HepG2 (cell line): ENCODE measurements around the gene PREP. TPM values are rescaled to one million over a fixed set of nuclear protein-coding genes. Genes with fewer than 3 reads are reported as not detected.

Experiments used
- ATAC-seq: fragments of 200-7000 bp; cut with Tn5 transposase; 3 replicates; pipeline ENCODE4 v1.9.1; 2020; ENCODE audit warnings: mild to moderate bottlenecking, moderate library complexity
- BruUV-seq: library from RNA; stranded (reverse); fragments of 400-500 nt; replicated peaks from 2 replicates; lab custom pipeline; 2021; lab: Mats Ljungman, UMichigan
- CTCF ChIA-PET: fragments of 300-600 bp; formaldehyde crosslinking; extraction: SDS; loops from one replicate; lab custom pipeline; 2021; ENCODE audit warnings: low total read pairs, inconsistent platforms, low intra/inter-chr PET ratio; lab: Yijun Ruan, JAX
- POLR2A ChIA-PET: fragments of 350-600 bp; sonication (Branson Sonifier 250); formaldehyde crosslinking; loops from one replicate; lab custom pipeline; 2020; ENCODE audit warnings: antibody characterized with exemption, inconsistent platforms; lab: Yijun Ruan, JAX
- DNase-seq: peaks from one replicate; pipeline ENCODE4 v3.0.0-alpha.2; 2015; ENCODE audit warnings: low spot score
- FAIRE-seq: peaks from 3 replicates; lab custom pipeline; 2011; peaks lifted over from hg19 to GRCh38; lab: Jason Lieb, UNC
- H2AFZ ChIP-seq: one replicate; pipeline ENCODE4 v1.6.1; 2011; ENCODE audit warnings: low read length, inconsistent platforms
- H3K27ac ChIP-seq: fragments of 300-600 bp; 3 replicates; pipeline ENCODE4 v1.8.0; 2011; ENCODE audit warnings: mixed run types, mild to moderate bottlenecking, mixed read lengths, low read length, inconsistent platforms; ENCODE audit not compliant: insufficient read depth; ENCODE audit errors: extremely low read length
- H3K27me3 ChIP-seq, 2 experiments: fragments of 200-600 bp in 1 of 2; 2 replicates in 1 of 2; 3 replicates in 1 of 2; pipeline versions ENCODE4 v1.6.0 to v1.8.0; 2011; ENCODE audit warnings: low read length in 2 of 2, mild to moderate bottlenecking in 2 of 2, moderate library complexity in 2 of 2, inconsistent platforms in 1 of 2; ENCODE audit not compliant: insufficient read depth in 2 of 2, control insufficient read depth in 1 of 2
- H3K36me3 ChIP-seq, 2 experiments: fragments of 200-600 bp in 1 of 2; replicated peaks in 1 of 2; 2 replicates in 1 of 2; 3 replicates in 1 of 2; pipeline versions ENCODE4 v1.5.1 to v1.8.0; 2011; ENCODE audit warnings: low read length in 2 of 2, inconsistent platforms in 1 of 2; ENCODE audit not compliant: insufficient read depth in 2 of 2, control insufficient read depth in 1 of 2
- H3K4me1 ChIP-seq: 2 replicates; pipeline ENCODE4 v1.5.1; 2012; ENCODE audit warnings: low read length, inconsistent platforms; ENCODE audit not compliant: insufficient read depth
- H3K4me2 ChIP-seq: 2 replicates; pipeline ENCODE4 v1.6.0; 2011; ENCODE audit warnings: low read depth, low read length, inconsistent platforms
- H3K4me3 ChIP-seq, 3 experiments: fragments of 200-600 bp in 1 of 3; sonication (generic), shearing (Covaris generic) in 1 of 3; replicated peaks in 1 of 3; 2 replicates each; pipeline ENCODE4 v1.5.1; 2011 to 2016; ENCODE audit warnings: low read length in 3 of 3, inconsistent platforms in 2 of 3, low read depth in 2 of 3, mild to moderate bottlenecking in 2 of 3, control low read depth in 1 of 3, mixed read lengths in 1 of 3; ENCODE audit not compliant: insufficient read depth in 1 of 3
- H3K79me2 ChIP-seq: one replicate; pipeline ENCODE4 v1.6.1; 2011; ENCODE audit warnings: low read length, inconsistent platforms; ENCODE audit not compliant: insufficient read depth
- H3K9ac ChIP-seq: 2 replicates; pipeline ENCODE4 v1.6.0; 2011; ENCODE audit warnings: mild to moderate bottlenecking, low read depth, low read length, inconsistent platforms; ENCODE audit not compliant: insufficient read depth
- H3K9me3 ChIP-seq: 2 replicates; pipeline ENCODE4 v1.5.1; 2012; ENCODE audit warnings: mild to moderate bottlenecking, low read length
- H4K20me1 ChIP-seq: 2 replicates; pipeline ENCODE4 v1.6.0; 2011; ENCODE audit warnings: inconsistent platforms, mild to moderate bottlenecking, low read length, moderate library complexity; ENCODE audit not compliant: insufficient read depth
- ATF3 ChIP-seq: sonication (generic); formaldehyde crosslinking; IDR thresholded peaks from 2 replicates; pipeline ENCODE4 v1.4.0; 2020; ENCODE audit warnings: missing genetic modification reagents
- HES4 ChIP-seq: sonication (generic); formaldehyde crosslinking; IDR thresholded peaks from 2 replicates; pipeline ENCODE4 v1.9.0; 2021; ENCODE audit warnings: mild to moderate bottlenecking, missing genetic modification reagents, borderline replicate concordance
- HNF4A ChIP-seq: sonication (generic); formaldehyde crosslinking; IDR thresholded peaks from 2 replicates; pipeline ENCODE4 v1.4.0; 2020; ENCODE audit warnings: missing genetic modification reagents
- KLF13 ChIP-seq: sonication (generic); formaldehyde crosslinking; IDR thresholded peaks from 2 replicates; pipeline ENCODE4 v1.4.0; 2020; ENCODE audit warnings: mild to moderate bottlenecking, missing genetic modification reagents
- KLF16 ChIP-seq, 2 experiments: sonication (generic) in 1 of 2; formaldehyde crosslinking in 1 of 2; IDR thresholded peaks; 2 replicates each; pipeline versions ENCODE4 v1.6.1 to v1.8.0; 2016 to 2023; ENCODE audit warnings: missing genetic modification reagents in 2 of 2, missing compliant biosample characterization in 1 of 2
- KLF9 ChIP-seq: IDR thresholded peaks from 2 replicates; pipeline ENCODE4 v1.6.1; 2016; ENCODE audit warnings: low read depth
- NR2C2 ChIP-seq: sonication (generic); formaldehyde crosslinking; IDR thresholded peaks from 2 replicates; pipeline ENCODE4 v1.4.0; 2020; ENCODE audit warnings: missing genetic modification reagents, mild to moderate bottlenecking, moderate library complexity, borderline replicate concordance
- NR2F2 ChIP-seq: IDR thresholded peaks from 2 replicates; pipeline ENCODE4 v1.6.1; 2012; ENCODE audit warnings: low read depth, inconsistent platforms, borderline replicate concordance
- PAF1 ChIP-seq: IDR thresholded peaks from 2 replicates; pipeline ENCODE4 v1.6.1; 2016; ENCODE audit warnings: missing genetic modification reagents, missing compliant biosample characterization
- POLR2G ChIP-seq: fragments of 200-400 bp; formaldehyde crosslinking; IDR thresholded peaks from 2 replicates; pipeline ENCODE4 v1.6.1; 2018; ENCODE audit warnings: mild to moderate bottlenecking, low read depth, low read length, moderate library complexity
- SIN3A ChIP-seq: IDR thresholded peaks from 2 replicates; pipeline ENCODE4 v1.6.1; 2011; ENCODE audit warnings: low read depth, mild to moderate bottlenecking, control low read depth, low read length, borderline replicate concordance
- SMAD3 ChIP-seq: sonication (generic); formaldehyde crosslinking; IDR thresholded peaks from 2 replicates; pipeline ENCODE4 v1.4.0; 2020; ENCODE audit warnings: missing genetic modification reagents
- ZNF280D ChIP-seq: sonication (generic); formaldehyde crosslinking; IDR thresholded peaks from 2 replicates; pipeline ENCODE4 v1.5.1; 2020; ENCODE audit warnings: mild to moderate bottlenecking, missing genetic modification reagents
- ZNF30 ChIP-seq: sonication (generic); formaldehyde crosslinking; IDR thresholded peaks from 2 replicates; pipeline ENCODE4 v1.5.0; 2020; ENCODE audit warnings: mild to moderate bottlenecking, missing genetic modification reagents
- ZNF335 ChIP-seq: sonication (generic); formaldehyde crosslinking; IDR thresholded peaks from 2 replicates; pipeline ENCODE4 v1.4.0; 2020; ENCODE audit warnings: missing genetic modification reagents
- ZNF607 ChIP-seq: sonication (generic); formaldehyde crosslinking; IDR thresholded peaks from 2 replicates; pipeline ENCODE4 v1.5.1; 2020; ENCODE audit warnings: missing genetic modification reagents, mild to moderate bottlenecking, borderline replicate concordance
- ZSCAN5A ChIP-seq: sonication (generic); formaldehyde crosslinking; IDR thresholded peaks from 2 replicates; pipeline ENCODE4 v1.8.0; 2022; ENCODE audit warnings: mild to moderate bottlenecking, missing genetic modification reagents, borderline replicate concordance
- WGBS: methylation state at CpG from one replicate; pipeline ENCODE4 v1.1.6; 2017; ENCODE audit warnings: low lambda C conversion rate; 5-methylcytosine and 5-hydroxymethylcytosine counted together
- in situ Hi-C: cut with HindIII; loops from 2 replicates; pipeline ENCODE4 v1.10.0; 2017; ENCODE audit warnings: low pct_unique_long_range_greater_than_20kb; ENCODE audit not compliant: extremely low pct_ligation_motif_present
- intact Hi-C: fragments of 100-400 bp; cut with micrococcal nuclease; formaldehyde crosslinking; loops from one replicate; pipeline ENCODE4 v1.10.0; 2022; ENCODE audit not compliant: unreplicated experiment
- polyA plus RNA-seq, 8 experiments: library from polyadenylated mRNA; depleted of rRNA in 3 of 8; stranded (reverse) in 7 of 8; unstranded in 1 of 8; fragments of >200 nt; fragmentation: Illumina TruSeq in 4 of 8; extraction: Trizol in 4 of 8; gene quantifications; 2 replicates each; pipeline versions ENCODE4 v1.2.1 to v1.2.3, GENCODE V29; 2011 to 2016; ENCODE audit warnings: low read depth in 4 of 8, missing spikeins in 1 of 8, mixed read lengths in 1 of 8; ENCODE audit not compliant: insufficient read depth in 1 of 8
- total RNA-seq, 5 experiments: library from RNA; depleted of rRNA; stranded (reverse); fragments of >200 nt; fragmentation: Illumina TruSeq; extraction: Trizol; gene quantifications; 2 replicates each; pipeline ENCODE4 v1.2.3, GENCODE V29; 2016; ENCODE audit warnings: low read depth in 1 of 5

The PREP gene
- total and polyA plus RNA-seq, 2 of the 13 experiments (the other 11 are each of a cell fraction or from before 2014, with no cell fraction given) = 12.6 to 15.9 TPM

GRCh38 chr6:105442369-105442768 lies 39.5 kb upstream of the PREP start:
- TF ChIP-seq SMAD3 (CRISPR knock-in tag) = no peak
- TF ChIP-seq NR2C2 = no peak
- TF ChIP-seq HNF4A (CRISPR knock-in tag) = no peak
- no peak for TF ChIP-seq SIN3A
- TF ChIP-seq KLF9 (CRISPR knock-in tag) = no peak
- no peak for TF ChIP-seq NR2F2
- TF ChIP-seq KLF13 (CRISPR knock-in tag) = no peak
- no peak for TF ChIP-seq HES4 (CRISPR knock-in tag)
- no peak for TF ChIP-seq PAF1
- POLR2A ChIA-PET = no interaction called here
- FAIRE-seq = no peak

GRCh38 chr6:105437236-105437635 lies 34.4 kb upstream of the PREP start:
- 0% methylated on average over 2 of the region's 2 CpGs for WGBS
- no peaks in the 10 kb centered on the region for H3K27me3 ChIP-seq
- ChIA-PET CTCF (no interaction called here), POLR2A (no interaction called here)
- H3K4me2 ChIP-seq = no peak overlapping the region
- H3K4me1 ChIP-seq = no peaks in the 10 kb centered on the region
- H4K20me1 ChIP-seq = no peaks in the 10 kb centered on the region
- DNase-seq (no peak), FAIRE-seq (no peak), ATAC-seq (no peak)
- intact Hi-C loops (no loop called here), in situ Hi-C loops (no loop called here)
- BruUV-seq = no TSS peak
- no peak overlapping the region for H3K9ac ChIP-seq
- H3K4me3 ChIP-seq = no peak overlapping the region
- H3K36me3 ChIP-seq = no peaks in the 10 kb centered on the region
- H3K79me2 ChIP-seq = no peaks in the 10 kb centered on the region
- H2AFZ ChIP-seq = no peak overlapping the region
- H3K9me3 ChIP-seq = no peaks in the 10 kb centered on the region
- no peak overlapping the region for H3K27ac ChIP-seq
- TF ChIP-seq ZNF607 (no peak), ZNF280D (CRISPR knock-in tag) (no peak), POLR2G (no peak), ZSCAN5A (CRISPR knock-in tag) (no peak), ZNF335 (no peak), KLF16 (CRISPR knock-in tag; IDR thresholded peaks at IDR 0.05) (no peak), ZNF30 (no peak), ATF3 (CRISPR knock-in tag) (no peak)

More at GRCh38 chr6:105442369-105442768, 39.5 kb upstream of the PREP start:
- H2AFZ ChIP-seq = no peak overlapping the region
- no peaks in the 10 kb centered on the region for H3K9me3 ChIP-seq
- H3K4me3 ChIP-seq = no peak overlapping the region
- no peak overlapping the region for H3K4me2 ChIP-seq
- in situ Hi-C loops = no loop called here
- intact Hi-C loops = no loop called here
- 0% methylated on average over 1 of the region's 1 CpG for WGBS
- H3K27me3 ChIP-seq = no peaks in the 10 kb centered on the region
- CTCF ChIA-PET = no interaction called here
- H3K4me1 ChIP-seq = peaks cover 9% of the 10 kb centered on the region
- ATAC-seq (no peak), DNase-seq (no peak)
- H4K20me1 ChIP-seq = no peaks in the 10 kb centered on the region
- BruUV-seq = no TSS peak
- no peak overlapping the region for H3K27ac ChIP-seq
- no peaks in the 10 kb centered on the region for H3K79me2 ChIP-seq
- no peaks in the 10 kb centered on the region for H3K36me3 ChIP-seq
- no peak overlapping the region for H3K9ac ChIP-seq
